ENCODE measurements around the gene SSTR3. TPM values are rescaled to one million over a fixed set of nuclear protein-coding genes. Genes with fewer than 3 reads are reported as not detected.

SSTR3 gene
- total and polyA plus RNA-seq, 3 experiments from 2014 or later: 0.24 to 0.62 (median 0.59) TPM

GRCh38 chr22:37225481-37225880 lies 13.2 kb upstream of the SSTR3 start:
- Mint-ChIP-seq H3K4me1 (peaks cover 86 to 91% (median 91%) of the 10 kb centered on the region in 3 donors), H3K36me3 (peaks cover 15 to 56% (median 18%) of the 10 kb centered on the region in 3 donors), H3K4me3 (peak overlapping the region in 3 of 7 donors; percentile 9 to 60 (median 12)), H3K27ac (peak overlapping the region; percentile 46 to 99 (median 90)), H3K27me3 (no peaks in the 10 kb centered on the region), H3K9me3 (peaks cover 0 to 2% (median 0%) of the 10 kb centered on the region in 5 donors)
- ChIA-PET POLR2A (interaction anchor here (0.6 to 2.2 kb wide), 4 partner anchors 16 to 98 kb away, joined by 3 to 10 read pairs (median 6); partner anchors contain the start of gene RAC2), CTCF (interaction anchor here (0.8 to 3.3 kb wide), 8 partner anchors 13 to 64 kb away, joined by 3 to 25 read pairs (median 8); partner anchors contain the start of gene RAC2)
- Histone ChIP-seq H3K4me3 (ENCODE audit: low read length) (no peak overlapping the region), H3K9me3 (ENCODE audit: low read length) (no peaks in the 10 kb centered on the region), H3K27me3 (ENCODE audit: insufficient read depth, low read length, poor library complexity, severe bottlenecking) (no peaks in the 10 kb centered on the region), H3K27ac (ENCODE audit: low read depth, low read length) (peak overlapping the region; percentile 6), H3K36me3 (ENCODE audit: insufficient read depth, low read length) (peaks cover 39% of the 10 kb centered on the region), H3K4me1 (ENCODE audit: insufficient read depth, low read length) (peaks cover 94% of the 10 kb centered on the region)
- DNase-seq: no peak

DNA sequence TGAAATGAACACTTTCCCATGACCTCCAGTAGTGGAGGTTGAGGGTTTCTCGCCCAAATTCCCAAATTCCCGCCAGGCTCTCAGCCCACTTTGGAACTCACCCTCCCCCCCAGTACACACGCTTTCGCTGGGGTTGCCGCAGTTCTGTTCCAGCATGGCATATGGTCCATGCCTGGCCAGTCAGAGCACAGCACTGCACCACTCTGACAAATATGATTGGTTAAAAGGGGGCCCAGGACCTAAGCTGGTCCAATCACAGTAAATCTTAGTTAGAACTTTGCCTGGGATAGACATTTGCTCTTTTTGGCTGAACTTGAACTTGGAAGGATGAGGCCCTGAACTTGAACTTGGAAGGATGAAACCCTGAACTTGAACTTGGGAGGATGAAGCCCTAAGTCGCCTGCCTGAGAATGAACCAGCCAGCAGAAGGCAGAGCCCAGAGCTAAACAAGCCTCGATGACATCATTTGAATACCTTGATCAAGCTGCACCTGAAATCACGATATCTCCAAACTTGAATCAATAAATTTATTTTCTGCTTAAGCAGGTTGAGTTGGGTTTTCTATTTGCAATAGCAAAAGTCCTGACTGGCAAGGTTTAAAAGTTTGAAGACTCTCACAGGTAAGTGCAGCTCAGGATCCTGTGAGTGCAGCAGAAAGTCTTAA lies 12.6 kb upstream of the SSTR3 start:
- DNase-seq: no peak
- Histone ChIP-seq H3K9me3 (ENCODE audit: low read length) (no peaks in the 10 kb centered on the region), H3K36me3 (ENCODE audit: insufficient read depth, low read length) (peaks cover 39% of the 10 kb centered on the region), H3K27me3 (ENCODE audit: insufficient read depth, low read length, poor library complexity, severe bottlenecking) (no peaks in the 10 kb centered on the region), H3K4me1 (ENCODE audit: insufficient read depth, low read length) (peaks cover 95% of the 10 kb centered on the region), H3K4me3 (ENCODE audit: low read length) (no peak overlapping the region), H3K27ac (ENCODE audit: low read depth, low read length) (peak overlapping the region; percentile 6)
- Mint-ChIP-seq H3K27me3 (no peaks in the 10 kb centered on the region), H3K36me3 (peaks cover 15 to 54% (median 17%) of the 10 kb centered on the region in 3 donors), H3K27ac (peak overlapping the region; percentile 46 to 99 (median 90)), H3K4me1 (peaks cover 86 to 91% (median 91%) of the 10 kb centered on the region in 3 donors), H3K9me3 (peaks cover 0 to 2% (median 0%) of the 10 kb centered on the region in 5 donors), H3K4me3 (peak overlapping the region in 3 of 7 donors; percentile 9 to 60 (median 17))
- ChIA-PET POLR2A (interaction anchor here (0.9 to 2.2 kb wide), 2 partner anchors 18 to 19 kb away, joined by 3 to 9 read pairs; partner anchors contain the start of gene RAC2), CTCF (interaction anchor here (1.1 to 3.3 kb wide), 6 partner anchors 14 to 63 kb away, joined by 3 to 25 read pairs (median 15); partner anchors contain the start of gene RAC2)

GRCh38 chr22:37223965-37224551 lies 11.8 kb upstream of the SSTR3 start:
- Mint-ChIP-seq H3K4me3 (peak overlapping the region; percentile 7 to 78 (median 60)), H3K27me3 (no peaks in the 10 kb centered on the region), H3K36me3 (peaks cover 15 to 49% (median 16%) of the 10 kb centered on the region in 3 donors), H3K4me1 (peaks cover 86 to 91% (median 91%) of the 10 kb centered on the region in 3 donors), H3K9me3 (peaks cover 0 to 2% (median 0%) of the 10 kb centered on the region in 5 donors), H3K27ac (peak overlapping the region; percentile 46 to 99 (median 92))
- Histone ChIP-seq H3K36me3 (ENCODE audit: insufficient read depth, low read length) (peaks cover 34% of the 10 kb centered on the region), H3K4me3 (ENCODE audit: low read length) (peak overlapping the region; percentile 14), H3K27me3 (ENCODE audit: insufficient read depth, low read length, poor library complexity, severe bottlenecking) (no peaks in the 10 kb centered on the region), H3K9me3 (ENCODE audit: low read length) (no peaks in the 10 kb centered on the region), H3K27ac (ENCODE audit: low read depth, low read length) (no peak overlapping the region), H3K4me1 (ENCODE audit: insufficient read depth, low read length) (peaks cover 95% of the 10 kb centered on the region)
- peak in 1 of 5 donors; percentile 63 for DNase-seq
- CTCF ChIA-PET: interaction anchor here (1.4 to 3.3 kb wide), 4 partner anchors 14 to 62 kb away, joined by 4 to 25 read pairs (median 22); partner anchors contain the start of gene RAC2
- POLR2A ChIA-PET: interaction anchor here (0.7 to 3.2 kb wide), 3 partner anchors 14 to 102 kb away, joined by 3 to 33 read pairs (median 22); partner anchors contain the start of gene RAC2

DNA sequence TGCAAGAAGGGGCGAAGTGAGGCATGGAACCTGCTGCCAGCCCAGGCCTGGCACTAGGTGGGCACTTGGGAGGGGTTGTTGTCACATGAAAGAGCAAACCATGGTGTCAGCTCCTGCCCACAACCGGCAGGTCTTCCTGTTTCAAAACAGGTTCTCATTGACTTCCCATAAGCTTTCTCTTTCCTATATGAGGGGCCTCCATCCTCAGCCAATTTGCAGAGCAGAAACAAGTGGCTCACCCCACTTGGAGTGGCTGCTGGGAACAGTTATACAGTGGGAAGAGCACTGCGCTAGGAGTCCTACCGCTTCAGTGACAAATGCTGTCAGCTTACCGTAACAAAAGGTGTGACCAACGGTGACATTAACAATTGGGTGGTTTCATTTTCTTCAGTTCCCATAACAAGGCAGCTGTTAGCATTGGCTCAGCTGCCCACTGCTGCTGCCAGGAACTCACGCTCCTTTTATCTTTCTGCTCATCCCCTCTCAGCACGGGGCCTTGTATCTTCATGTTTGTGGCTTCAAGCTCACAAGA lies 10.2 kb upstream of the SSTR3 start:
- Histone ChIP-seq H3K4me3 (ENCODE audit: low read length) (peak overlapping the region; percentile 53), H3K36me3 (ENCODE audit: insufficient read depth, low read length) (peaks cover 26% of the 10 kb centered on the region), H3K9me3 (ENCODE audit: low read length) (no peaks in the 10 kb centered on the region), H3K4me1 (ENCODE audit: insufficient read depth, low read length) (peaks cover 95% of the 10 kb centered on the region), H3K27ac (ENCODE audit: low read depth, low read length) (peak overlapping the region; percentile 35), H3K27me3 (ENCODE audit: insufficient read depth, low read length, poor library complexity, severe bottlenecking) (no peaks in the 10 kb centered on the region)
- H3K36me3 Mint-ChIP-seq: peaks cover 15 to 37% (median 15%) of the 10 kb centered on the region in 3 donors
- peak overlapping the region; percentile 11 to 90 (median 79) for H3K4me3 Mint-ChIP-seq
- CTCF ChIA-PET: interaction anchor here (0.5 to 3.4 kb wide), 11 partner anchors 9 to 45 kb away, joined by 3 to 17 read pairs (median 8); partner anchors contain the start of gene RAC2
- H3K4me1 Mint-ChIP-seq: peaks cover 85 to 91% (median 90%) of the 10 kb centered on the region in 3 donors
- DNase-seq: peak; percentile 37 to 82 (median 77)
- POLR2A ChIA-PET: interaction anchor here (0.6 to 3.2 kb wide), 12 partner anchors 9 to 687 kb away, joined by 3 to 33 read pairs (median 4); partner anchors contain the start of gene RAC2
- H3K9me3 Mint-ChIP-seq: peaks cover 0 to 2% (median 0%) of the 10 kb centered on the region in 5 donors
- H3K27ac Mint-ChIP-seq: peak overlapping the region; percentile 46 to 99 (median 96)
- H3K27me3 Mint-ChIP-seq: no peaks in the 10 kb centered on the region

- Histone ChIP-seq H3K27ac (ENCODE audit: low read depth, low read length) (peak overlapping the region; percentile 35), H3K36me3 (ENCODE audit: insufficient read depth, low read length) (peaks cover 26% of the 10 kb centered on the region), H3K4me1 (ENCODE audit: insufficient read depth, low read length) (peaks cover 99% of the 10 kb centered on the region), H3K4me3 (ENCODE audit: low read length) (peak overlapping the region; percentile 53), H3K27me3 (ENCODE audit: insufficient read depth, low read length, poor library complexity, severe bottlenecking) (no peaks in the 10 kb centered on the region), H3K9me3 (ENCODE audit: low read length) (no peaks in the 10 kb centered on the region)
- peaks cover 90 to 99% (median 96%) of the 10 kb centered on the region in 3 donors for H3K4me1 Mint-ChIP-seq
- H3K9me3 Mint-ChIP-seq: peaks cover 0 to 2% (median 0%) of the 10 kb centered on the region in 5 donors
- peak overlapping the region; percentile 46 to 99 (median 94) for H3K27ac Mint-ChIP-seq
- H3K4me3 Mint-ChIP-seq: peak overlapping the region; percentile 11 to 90 (median 79)
- no peak for DNase-seq
- ChIA-PET CTCF (interaction anchor here (1.4 to 3.4 kb wide), 9 partner anchors 12 to 40 kb away, joined by 3 to 18 read pairs (median 12); partner anchors contain the start of gene RAC2), POLR2A (interaction anchor here (0.6 to 3.2 kb wide), 9 partner anchors 17 to 100 kb away, joined by 3 to 33 read pairs (median 4); partner anchors contain the start of gene RAC2)
- peaks cover 15 to 37% (median 15%) of the 10 kb centered on the region in 3 donors for H3K36me3 Mint-ChIP-seq
- H3K27me3 Mint-ChIP-seq: no peaks in the 10 kb centered on the region
Observed at GRCh38 chr22:37221424-37222333, 9.4 kb upstream of the SSTR3 start.

GRCh38 chr22:37220543-37220981 lies 8.3 kb upstream of the SSTR3 start:
- Histone ChIP-seq H3K4me1 (ENCODE audit: insufficient read depth, low read length) (peaks cover 93% of the 10 kb centered on the region), H3K27me3 (ENCODE audit: insufficient read depth, low read length, poor library complexity, severe bottlenecking) (no peaks in the 10 kb centered on the region), H3K27ac (ENCODE audit: low read depth, low read length) (no peak overlapping the region), H3K9me3 (ENCODE audit: low read length) (no peaks in the 10 kb centered on the region), H3K36me3 (ENCODE audit: insufficient read depth, low read length) (peaks cover 15% of the 10 kb centered on the region), H3K4me3 (ENCODE audit: low read length) (peak overlapping the region; percentile 53)
- DNase-seq: peak in 1 of 5 donors; percentile 38
- ChIA-PET CTCF (interaction anchor here (2.5 to 3.4 kb wide), 3 partner anchors 18 to 23 kb away, joined by 7 to 18 read pairs (median 17); partner anchors contain the start of gene RAC2), POLR2A (interaction anchor here (1.3 to 3.2 kb wide), 2 partner anchors 10 to 21 kb away, joined by 3 to 14 read pairs; no protein-coding TSS in a partner anchor)
- peak overlapping the region; percentile 14 to 68 (median 61) for H3K4me3 Mint-ChIP-seq
- H3K4me1 Mint-ChIP-seq: peaks cover 80 to 97% (median 91%) of the 10 kb centered on the region in 3 donors
- peaks cover 0 to 2% (median 0%) of the 10 kb centered on the region in 5 donors for H3K9me3 Mint-ChIP-seq
- H3K36me3 Mint-ChIP-seq: peaks cover 14 to 26% (median 15%) of the 10 kb centered on the region in 3 donors
- peak overlapping the region; percentile 46 to 99 (median 94) for H3K27ac Mint-ChIP-seq
- H3K27me3 Mint-ChIP-seq: no peaks in the 10 kb centered on the region

All from CD8-positive, alpha-beta memory T cell (primary cell).